Keratinocyte (primary cell): ENCODE measurements around the gene PTPN23.

Experiments
- EZH2 ChIP-seq: IDR thresholded peaks from one replicate; pipeline ENCODE4 v1.6.1; 2012; ENCODE audit warnings: inconsistent platforms, mild to moderate bottlenecking, low read length, moderate library complexity
- TF ChIP-seq, protein P1 (sequence below), 3 experiments: IDR thresholded peaks in 1 of 3; conservative IDR thresholded peaks in 1 of 3; optimal IDR thresholded peaks in 1 of 3; 2 replicates in 2 of 3; 3 replicates in 1 of 3; pipeline versions ENCODE3 to v1.5.1; 2011; ENCODE audit warnings: low read length in 3 of 3, mild to moderate bottlenecking in 3 of 3, moderate library complexity in 2 of 3, control low read depth in 1 of 3, inconsistent platforms in 1 of 3; ENCODE audit not compliant: insufficient read depth in 2 of 3; ENCODE audit errors: extremely low read depth in 1 of 3

GRCh38 chr3:47367631-47368030 is 13.2 kb upstream of the PTPN23 start:
- TF ChIP-seq, protein P1, sequence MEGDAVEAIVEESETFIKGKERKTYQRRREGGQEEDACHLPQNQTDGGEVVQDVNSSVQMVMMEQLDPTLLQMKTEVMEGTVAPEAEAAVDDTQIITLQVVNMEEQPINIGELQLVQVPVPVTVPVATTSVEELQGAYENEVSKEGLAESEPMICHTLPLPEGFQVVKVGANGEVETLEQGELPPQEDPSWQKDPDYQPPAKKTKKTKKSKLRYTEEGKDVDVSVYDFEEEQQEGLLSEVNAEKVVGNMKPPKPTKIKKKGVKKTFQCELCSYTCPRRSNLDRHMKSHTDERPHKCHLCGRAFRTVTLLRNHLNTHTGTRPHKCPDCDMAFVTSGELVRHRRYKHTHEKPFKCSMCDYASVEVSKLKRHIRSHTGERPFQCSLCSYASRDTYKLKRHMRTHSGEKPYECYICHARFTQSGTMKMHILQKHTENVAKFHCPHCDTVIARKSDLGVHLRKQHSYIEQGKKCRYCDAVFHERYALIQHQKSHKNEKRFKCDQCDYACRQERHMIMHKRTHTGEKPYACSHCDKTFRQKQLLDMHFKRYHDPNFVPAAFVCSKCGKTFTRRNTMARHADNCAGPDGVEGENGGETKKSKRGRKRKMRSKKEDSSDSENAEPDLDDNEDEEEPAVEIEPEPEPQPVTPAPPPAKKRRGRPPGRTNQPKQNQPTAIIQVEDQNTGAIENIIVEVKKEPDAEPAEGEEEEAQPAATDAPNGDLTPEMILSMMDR (optimal IDR thresholded peaks at IDR 0.05 in 1 of 3, IDR thresholded peaks at IDR 0.05 in 1 of 3, conservative IDR thresholded peaks at IDR 0.05 in 1 of 3; ENCODE audit: extremely low read depth in 1 of 3, insufficient read depth in 2 of 3, low read length in 3 of 3) = no peak
- no peak for TF ChIP-seq EZH2
